Mesothelial cell of epicardium (in vitro differentiated cells): ENCODE results near the gene SLC2A4. TPM values are rescaled to one million over a fixed set of nuclear protein-coding genes. Genes with fewer than 3 reads are reported as not detected.
A peak's percentile ranks its signal among the peaks of the same experiment; 100 is the strongest.

Experiments used
- DNase-seq, 2 experiments: peaks; one replicate each; pipeline ENCODE4 v3.0.0; 2021; ENCODE audit warnings: low spot score in 2 of 2; ENCODE audit not compliant: unreplicated experiment in 2 of 2
- H3K27ac Mint-ChIP-seq: 2 replicates; pipeline ENCODE4 v1.8.0; 2021; ENCODE audit warnings: mixed read lengths
- H3K27me3 Mint-ChIP-seq: 2 replicates; pipeline ENCODE4 v1.8.0; 2021; ENCODE audit warnings: low read depth, mixed read lengths
- H3K36me3 Mint-ChIP-seq: 2 replicates; pipeline ENCODE4 v1.8.0; 2021; ENCODE audit warnings: mixed read lengths
- H3K4me1 Mint-ChIP-seq: 2 replicates; pipeline ENCODE4 v1.8.0; 2021; ENCODE audit warnings: mixed read lengths
- H3K4me3 Mint-ChIP-seq: 2 replicates; pipeline ENCODE4 v1.8.0; 2021; ENCODE audit warnings: mild to moderate bottlenecking, moderate library complexity, mixed read lengths
- H3K9me3 Mint-ChIP-seq: 2 replicates; pipeline ENCODE4 v1.8.0; 2021; ENCODE audit warnings: mixed read lengths
- CTCF ChIP-seq: fragments of 200-600 bp; sonication (generic); IDR thresholded peaks from one replicate; pipeline ENCODE4 v1.5.0; 2021; ENCODE audit warnings: antibody characterized with exemption; ENCODE audit not compliant: unreplicated experiment
- total RNA-seq: library from RNA; stranded (reverse); gene quantifications from 3 replicates; pipeline ENCODE4 v1.2.1, GENCODE V29; 2021

SLC2A4 gene
- total RNA-seq, 1 donor from 2014 or later = 1.6 TPM

- H3K27ac Mint-ChIP-seq = no peak overlapping the region
- no peak for TF ChIP-seq CTCF
- no peak overlapping the region for H3K4me3 Mint-ChIP-seq
These were observed 43.6 kb downstream of the SLC2A4 start for GRCh38 chr17:7325031-7325528.

GRCh38 chr17:7326186-7326585 is 44.7 kb downstream of the SLC2A4 start:
- no peak for DNase-seq
- H3K4me1 Mint-ChIP-seq = peaks cover 20% of the 10 kb centered on the region
- peaks cover 15% of the 10 kb centered on the region for H3K36me3 Mint-ChIP-seq
- no peak overlapping the region for H3K4me3 Mint-ChIP-seq
- H3K9me3 Mint-ChIP-seq = no peaks in the 10 kb centered on the region
- no peak overlapping the region for H3K27ac Mint-ChIP-seq
- no peaks in the 10 kb centered on the region for H3K27me3 Mint-ChIP-seq
- TF ChIP-seq CTCF = no peak

More at GRCh38 chr17:7325031-7325528, 43.6 kb downstream of the SLC2A4 start:
- Mint-ChIP-seq H3K4me1 (peaks cover 16% of the 10 kb centered on the region), H3K27me3 (no peaks in the 10 kb centered on the region), H3K36me3 (peaks cover 20% of the 10 kb centered on the region), H3K9me3 (no peaks in the 10 kb centered on the region)
- DNase-seq = no peak

- Mint-ChIP-seq H3K9me3 (no peaks in the 10 kb centered on the region), H3K27me3 (no peaks in the 10 kb centered on the region), H3K4me1 (peaks cover 20% of the 10 kb centered on the region), H3K27ac (no peak overlapping the region), H3K4me3 (no peak overlapping the region), H3K36me3 (peaks cover 9% of the 10 kb centered on the region)
- no peak for TF ChIP-seq CTCF
- DNase-seq = no peak
These were observed 45.5 kb downstream of the SLC2A4 start for GRCh38 chr17:7327056-7327455.

GRCh38 chr17:7327501-7327900 is 46.0 kb downstream of the SLC2A4 start:
- Mint-ChIP-seq H3K4me1 (peaks cover 24% of the 10 kb centered on the region), H3K9me3 (no peaks in the 10 kb centered on the region), H3K27ac (no peak overlapping the region), H3K27me3 (no peaks in the 10 kb centered on the region), H3K4me3 (peak overlapping the region; percentile 24), H3K36me3 (peaks cover 9% of the 10 kb centered on the region)
- TF ChIP-seq CTCF = no peak
- DNase-seq = no peak

GRCh38 chr17:7328009-7328408 is 46.5 kb downstream of the SLC2A4 start:
- Mint-ChIP-seq H3K27ac (peak overlapping the region; percentile 83), H3K9me3 (no peaks in the 10 kb centered on the region), H3K4me1 (peaks cover 28% of the 10 kb centered on the region), H3K4me3 (peak overlapping the region; percentile 89), H3K36me3 (peaks cover 9% of the 10 kb centered on the region), H3K27me3 (no peaks in the 10 kb centered on the region)
- no peak for TF ChIP-seq CTCF
- no peak for DNase-seq
